Upper lobe of left lung (tissue), 4 donors: ENCODE results near the gene INPP5D.

Source experiments
- POLR2A ChIP-seq, 4 donors: fragments of 450-650 bp; IDR thresholded peaks; one replicate each; pipeline ENCODE4 v1.5.1; 2016 to 2017; ENCODE audit warnings: antibody characterized with exemption in 4 of 4, mild to moderate bottlenecking in 2 of 4
- TF ChIP-seq, protein P1 (sequence below), 6 experiments: fragments of 450-650 bp in 4 of 6; fragments of 200-600 bp in 2 of 6; sonication (generic) in 2 of 6; IDR thresholded peaks; one replicate each; pipeline ENCODE4 v1.5.1; 2016 to 2019; ENCODE audit warnings: antibody characterized with exemption in 6 of 6

DNA sequence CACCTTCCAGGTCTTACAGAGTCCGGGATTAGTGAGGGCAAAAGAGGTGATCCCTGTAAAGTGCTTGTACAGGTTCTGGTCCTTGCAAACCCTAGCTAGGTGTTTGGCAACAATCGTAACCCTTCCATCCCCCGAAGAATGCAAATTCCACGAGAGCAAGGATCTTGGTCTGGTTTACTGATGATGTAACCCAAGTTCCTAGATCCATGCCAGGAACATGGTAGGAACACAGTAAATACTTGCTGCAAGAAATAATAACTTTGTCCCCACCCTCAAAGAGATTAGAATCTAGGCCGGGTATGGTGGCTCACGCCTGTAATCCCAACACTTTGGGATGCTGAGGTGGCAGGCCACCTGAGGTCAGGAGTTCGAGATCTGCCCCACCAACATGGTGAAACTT, 34.4 kb upstream of the INPP5D start:
- TF ChIP-seq POLR2A (IDR thresholded peaks at IDR 0.05) = no peak
- TF ChIP-seq, protein P1, sequence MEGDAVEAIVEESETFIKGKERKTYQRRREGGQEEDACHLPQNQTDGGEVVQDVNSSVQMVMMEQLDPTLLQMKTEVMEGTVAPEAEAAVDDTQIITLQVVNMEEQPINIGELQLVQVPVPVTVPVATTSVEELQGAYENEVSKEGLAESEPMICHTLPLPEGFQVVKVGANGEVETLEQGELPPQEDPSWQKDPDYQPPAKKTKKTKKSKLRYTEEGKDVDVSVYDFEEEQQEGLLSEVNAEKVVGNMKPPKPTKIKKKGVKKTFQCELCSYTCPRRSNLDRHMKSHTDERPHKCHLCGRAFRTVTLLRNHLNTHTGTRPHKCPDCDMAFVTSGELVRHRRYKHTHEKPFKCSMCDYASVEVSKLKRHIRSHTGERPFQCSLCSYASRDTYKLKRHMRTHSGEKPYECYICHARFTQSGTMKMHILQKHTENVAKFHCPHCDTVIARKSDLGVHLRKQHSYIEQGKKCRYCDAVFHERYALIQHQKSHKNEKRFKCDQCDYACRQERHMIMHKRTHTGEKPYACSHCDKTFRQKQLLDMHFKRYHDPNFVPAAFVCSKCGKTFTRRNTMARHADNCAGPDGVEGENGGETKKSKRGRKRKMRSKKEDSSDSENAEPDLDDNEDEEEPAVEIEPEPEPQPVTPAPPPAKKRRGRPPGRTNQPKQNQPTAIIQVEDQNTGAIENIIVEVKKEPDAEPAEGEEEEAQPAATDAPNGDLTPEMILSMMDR (IDR thresholded peaks at IDR 0.05) = no peak
